RPMI8226 (cell line): ENCODE results near the gene ATP8A2.

Experiments used
- DNase-seq: peaks from one replicate; pipeline ENCODE4 v3.0.0-alpha.2; 2015

The ATP8A2 gene

GRCh38 chr13:25384758-25385410, 13.1 kb downstream of the ATP8A2 start:
- DNase-seq, result no peak

GRCh38 chr13:25391932-25392331, 20.2 kb downstream of the ATP8A2 start:
- DNase-seq, result no peak

- no peak for DNase-seq
Measured at GRCh38 chr13:25394402-25395060, 22.8 kb downstream of the ATP8A2 start.

- DNase-seq, result no peak
Measured at GRCh38 chr13:25397763-25398162, 26.0 kb downstream of the ATP8A2 start.

- no peak for DNase-seq
Measured at GRCh38 chr13:25400925-25401324, 29.2 kb downstream of the ATP8A2 start.

GRCh38 chr13:25401958-25402357, 30.2 kb downstream of the ATP8A2 start:
- no peak for DNase-seq

- no peak for DNase-seq
Measured at GRCh38 chr13:25406377-25406776, 34.6 kb downstream of the ATP8A2 start.

GRCh38 chr13:25409938-25410337, 38.2 kb downstream of the ATP8A2 start:
- no peak for DNase-seq

- DNase-seq, result no peak
Measured at GRCh38 chr13:25415241-25415640, 43.5 kb downstream of the ATP8A2 start.

- DNase-seq, result no peak
Measured at GRCh38 chr13:25417535-25417934, 45.8 kb downstream of the ATP8A2 start.

- no peak for DNase-seq
Measured at GRCh38 chr13:25420161-25420560, 48.4 kb downstream of the ATP8A2 start.

GRCh38 chr13:25421612-25422011, 49.8 kb downstream of the ATP8A2 start:
- no peak for DNase-seq

- DNase-seq, result no peak
Measured at GRCh38 chr13:25422153-25422552, 50.4 kb downstream of the ATP8A2 start.

- DNase-seq, result no peak
Measured at GRCh38 chr13:25423831-25424230, 52.1 kb downstream of the ATP8A2 start.

- no peak for DNase-seq
Measured at GRCh38 chr13:25429466-25429865, 57.7 kb downstream of the ATP8A2 start.

GRCh38 chr13:25432691-25433090, 60.9 kb downstream of the ATP8A2 start:
- no peak for DNase-seq

GRCh38 chr13:25440061-25440460, 68.3 kb downstream of the ATP8A2 start:
- DNase-seq, result no peak

- no peak for DNase-seq
Measured at GRCh38 chr13:25446261-25446660, 74.5 kb downstream of the ATP8A2 start.

GRCh38 chr13:25447396-25447795, 75.6 kb downstream of the ATP8A2 start:
- DNase-seq, result no peak

- no peak for DNase-seq
Measured at GRCh38 chr13:25453850-25454365, 82.1 kb downstream of the ATP8A2 start.

- DNase-seq, result no peak
Measured at GRCh38 chr13:25455146-25455545, 83.4 kb downstream of the ATP8A2 start.

GRCh38 chr13:25457566-25457965, 85.8 kb downstream of the ATP8A2 start:
- no peak for DNase-seq

- no peak for DNase-seq
Measured at GRCh38 chr13:25462301-25463125, 90.7 kb downstream of the ATP8A2 start.

- no peak for DNase-seq
Measured at GRCh38 chr13:25463496-25463895, 91.7 kb downstream of the ATP8A2 start.
